PC-3 (cell line): Measurements from ENCODE around the gene OMA1. TPM values are rescaled to one million over a fixed set of nuclear protein-coding genes. Genes with fewer than 3 reads are reported as not detected.

ENCODE experiments used
- ATAC-seq: fragments of 200-7000 bp; cut with Tn5 transposase; 2 replicates; pipeline ENCODE4 v1.9.1; 2020; ENCODE audit warnings: mild to moderate bottlenecking, moderate library complexity
- BruUV-seq: library from RNA; stranded (reverse); fragments of 400-500 nt; replicated peaks from 2 replicates; lab custom pipeline; 2021; lab: Mats Ljungman, UMichigan
- CTCF ChIA-PET: fragments of 300-600 bp; sonication (Branson Sonifier 250); formaldehyde crosslinking; loops from one replicate; lab custom pipeline; 2022; ENCODE audit warnings: antibody characterized with exemption; lab: Charles Lee
- POLR2A ChIA-PET: fragments of 300-600 bp; sonication (Branson Sonifier 250); formaldehyde crosslinking; loops from one replicate; lab custom pipeline; 2022; ENCODE audit warnings: antibody characterized with exemption; ENCODE audit not compliant: unreplicated experiment; lab: Charles Lee
- DNase-seq: peaks from one replicate; pipeline ENCODE4 v3.0.0-alpha.2; 2015
- H2AFZ ChIP-seq: fragments of 300-600 bp; sonication (generic); 2 replicates; pipeline ENCODE4 v1.6.0; 2016; ENCODE audit warnings: antibody characterized with exemption, low read length
- H3F3A ChIP-seq: fragments of 300-600 bp; sonication (generic); one replicate; pipeline ENCODE4 v1.6.0; 2017; ENCODE audit warnings: antibody characterized with exemption, low read length, control low read depth, mild to moderate bottlenecking; ENCODE audit not compliant: unreplicated experiment
- H3K27ac ChIP-seq: fragments of 300-600 bp; sonication (generic); 2 replicates; pipeline ENCODE4 v1.5.1; 2016; ENCODE audit warnings: mild to moderate bottlenecking, low read length
- H3K27me3 ChIP-seq: fragments of 300-600 bp; sonication (generic); 2 replicates; pipeline ENCODE4 v1.6.1; 2016; ENCODE audit warnings: low read length, mixed read lengths
- H3K36me3 ChIP-seq: fragments of 300-600 bp; sonication (generic); 2 replicates; pipeline ENCODE4 v1.6.1; 2016; ENCODE audit warnings: low read depth, mixed run types, low read length, mixed read lengths
- H3K4me1 ChIP-seq: fragments of 300-600 bp; sonication (generic); 2 replicates; pipeline ENCODE4 v1.5.1; 2016; ENCODE audit warnings: low read length; ENCODE audit not compliant: insufficient read depth
- H3K4me2 ChIP-seq: fragments of 300-600 bp; sonication (generic); 2 replicates; pipeline ENCODE4 v1.6.0; 2016; ENCODE audit warnings: low read length
- H3K4me3 ChIP-seq: fragments of 300-600 bp; sonication (generic); 2 replicates; pipeline ENCODE4 v1.5.1; 2016; ENCODE audit warnings: mild to moderate bottlenecking, low read length, mixed read lengths
- H3K79me2 ChIP-seq: fragments of 300-600 bp; sonication (generic); 2 replicates; pipeline ENCODE4 v1.6.1; 2017; ENCODE audit warnings: low read length, mixed read lengths
- H3K9ac ChIP-seq: fragments of 300-600 bp; sonication (generic); 2 replicates; pipeline ENCODE4 v1.6.0; 2016; ENCODE audit warnings: mild to moderate bottlenecking, low read length
- H3K9me2 ChIP-seq: fragments of 300-600 bp; sonication (generic); replicated peaks from 2 replicates; pipeline ENCODE4 v1.6.1; 2016; ENCODE audit warnings: mixed run types, low read length, mixed read lengths
- H3K9me3 ChIP-seq: fragments of 300-600 bp; sonication (generic); 2 replicates; pipeline ENCODE4 v1.6.1; 2016; ENCODE audit warnings: low read length, mixed read lengths
- H4K20me1 ChIP-seq: fragments of 300-600 bp; sonication (generic); 2 replicates; pipeline ENCODE4 v1.6.1; 2016; ENCODE audit warnings: low read length, mixed read lengths
- CTCF ChIP-seq: fragments of 300-600 bp; sonication (generic); conservative IDR thresholded peaks from 2 replicates; pipeline ENCODE4 v1.5.1; 2017; ENCODE audit warnings: antibody characterized with exemption, low read depth, mild to moderate bottlenecking, low read length
- EZH2 ChIP-seq: fragments of 300-600 bp; sonication (generic); IDR thresholded peaks from one replicate; pipeline ENCODE4 v1.6.1; 2017; ENCODE audit warnings: antibody characterized with exemption, mild to moderate bottlenecking, low read length; ENCODE audit not compliant: unreplicated experiment
- EZH2phosphoT487 ChIP-seq: fragments of 300-600 bp; sonication (generic); IDR thresholded peaks from 2 replicates; pipeline ENCODE4 v1.6.1; 2018; ENCODE audit warnings: mild to moderate bottlenecking, antibody characterized with exemption, low read length, borderline replicate concordance
- intact Hi-C: fragments of 100-400 bp; cut with micrococcal nuclease; formaldehyde crosslinking; loops from 2 replicates; pipeline ENCODE4 v1.9.0; 2023
- total RNA-seq: library from RNA; depleted of rRNA; stranded (reverse); fragments of >200 nt; gene quantifications from 2 replicates; pipeline ENCODE4 v1.2.3, GENCODE V29; 2014; rRNA removed

The OMA1 gene
- total RNA-seq, 1 experiment from 2014 or later, result 16.1 TPM

GRCh38 chr1:58431901-58432620 lies 114.5 kb downstream of the OMA1 start:
- Histone ChIP-seq H3K4me1 (no peaks in the 10 kb centered on the region), H3K9me2 (no peaks in the 10 kb centered on the region), H3K9me3 (no peaks in the 10 kb centered on the region), H3K4me2 (no peak overlapping the region), H3K79me2 (no peaks in the 10 kb centered on the region), H4K20me1 (no peaks in the 10 kb centered on the region), H3F3A (no peaks in the 10 kb centered on the region), H3K27me3 (peaks cover 34% of the 10 kb centered on the region), H3K36me3 (no peaks in the 10 kb centered on the region), H3K4me3 (no peak overlapping the region), H3K9ac (no peak overlapping the region), H2AFZ (no peak overlapping the region), H3K27ac (no peak overlapping the region)
- DNase-seq (no peak), ATAC-seq (no peak)
- ChIA-PET POLR2A (no interaction called here), CTCF (no interaction called here)
- intact Hi-C loops, result no loop called here
- TF ChIP-seq CTCF, result no peak
- TF ChIP-seq EZH2phosphoT487, result no peak
- no peak for TF ChIP-seq EZH2
- BruUV-seq, result no TSS peak

Other genes with a start within 250 kb of the OMA1 start
- gene TACSTD2, start 30.5 kb upstream of the OMA1 start, total RNA-seq, result 94.2 and 129 TPM in 2 replicates
- 18.3 and 26.1 TPM in 2 replicates for gene MYSM1, start 153.3 kb upstream of the OMA1 start, total RNA-seq
- gene JUN, start 237.3 kb upstream of the OMA1 start, total RNA-seq, result 73.6 and 95.1 TPM in 2 replicates